IPS-15b (cell line): ENCODE results near the gene PHOSPHO2.
"Not testable (repeated sequence)": the region's sequence is repeated elsewhere in the genome, so short reads cannot be mapped to it uniquely, and the experiment has no call there.

Experiments
- H3K27me3 ChIP-seq: one replicate; pipeline ENCODE4 v1.6.1; 2013; ENCODE audit warnings: low read length; ENCODE audit not compliant: control insufficient read depth, insufficient read depth
- H3K36me3 ChIP-seq: one replicate; pipeline ENCODE4 v1.6.1; 2013; ENCODE audit warnings: low read length; ENCODE audit not compliant: control insufficient read depth, insufficient read depth
- H3K4me1 ChIP-seq: one replicate; pipeline ENCODE4 v1.6.1; 2013; ENCODE audit warnings: mild to moderate bottlenecking, low read length; ENCODE audit not compliant: control insufficient read depth, insufficient read depth
- H3K4me3 ChIP-seq: one replicate; pipeline ENCODE4 v1.5.1; 2013; ENCODE audit warnings: low read depth, low read length
- H3K9ac ChIP-seq: one replicate; pipeline ENCODE4 v1.6.1; 2013; ENCODE audit warnings: low read depth, mild to moderate bottlenecking, low read length
- H3K9me3 ChIP-seq: one replicate; pipeline ENCODE4 v1.6.1; 2013; ENCODE audit warnings: mild to moderate bottlenecking, low read length; ENCODE audit not compliant: control insufficient read depth, insufficient read depth

PHOSPHO2 gene

GRCh38 chr2:169684712-169685111, 9.6 kb upstream of the PHOSPHO2 start:
- H3K4me3 ChIP-seq, H3K36me3 ChIP-seq, H3K9ac ChIP-seq, H3K9me3 ChIP-seq, H3K4me1 ChIP-seq, H3K27me3 ChIP-seq: not testable (repeated sequence)

- H3K4me1 ChIP-seq, H3K36me3 ChIP-seq, H3K27me3 ChIP-seq, H3K9ac ChIP-seq, H3K9me3 ChIP-seq, H3K4me3 ChIP-seq: not testable (repeated sequence)
Measured at GRCh38 chr2:169686825-169687224, 7.4 kb upstream of the PHOSPHO2 start.

GRCh38 chr2:169687943-169688342, 6.3 kb upstream of the PHOSPHO2 start:
- not testable (repeated sequence) for H3K9ac ChIP-seq, H3K4me1 ChIP-seq, H3K36me3 ChIP-seq, H3K4me3 ChIP-seq, H3K27me3 ChIP-seq, H3K9me3 ChIP-seq

- Histone ChIP-seq H3K4me3 (no peak overlapping the region), H3K4me1 (peaks cover 5% of the 10 kb centered on the region), H3K36me3 (no peaks in the 10 kb centered on the region), H3K9me3 (no peaks in the 10 kb centered on the region), H3K27me3 (no peaks in the 10 kb centered on the region), H3K9ac (no peak overlapping the region)
Measured at GRCh38 chr2:169690958-169691357, 3.3 kb upstream of the PHOSPHO2 start.

GRCh38 chr2:169692718-169693117, 1.6 kb upstream of the PHOSPHO2 start:
- Histone ChIP-seq H3K9ac (no peak overlapping the region), H3K4me1 (peaks cover 5% of the 10 kb centered on the region), H3K36me3 (no peaks in the 10 kb centered on the region), H3K27me3 (no peaks in the 10 kb centered on the region), H3K4me3 (no peak overlapping the region), H3K9me3 (no peaks in the 10 kb centered on the region)

GRCh38 chr2:169693360-169693759, 909 bp upstream of the PHOSPHO2 start:
- H3K36me3 ChIP-seq = no peaks in the 10 kb centered on the region
- no peaks in the 10 kb centered on the region for H3K9me3 ChIP-seq
- peaks cover 5% of the 10 kb centered on the region for H3K4me1 ChIP-seq
- no peak overlapping the region for H3K9ac ChIP-seq
- H3K27me3 ChIP-seq = no peaks in the 10 kb centered on the region
- peak overlapping the region; percentile 84 for H3K4me3 ChIP-seq

- Histone ChIP-seq H3K9me3 (no peaks in the 10 kb centered on the region), H3K27me3 (no peaks in the 10 kb centered on the region), H3K36me3 (no peaks in the 10 kb centered on the region), H3K4me1 (peaks cover 5% of the 10 kb centered on the region), H3K4me3 (peak overlapping the region; percentile 84), H3K9ac (peak overlapping the region; percentile 37)
Measured at GRCh38 chr2:169694894-169695260, 608 bp downstream of the PHOSPHO2 start.

- Histone ChIP-seq H3K4me3 (no peak overlapping the region), H3K4me1 (peaks cover 5% of the 10 kb centered on the region), H3K27me3 (no peaks in the 10 kb centered on the region), H3K9me3 (no peaks in the 10 kb centered on the region), H3K9ac (no peak overlapping the region), H3K36me3 (no peaks in the 10 kb centered on the region)
Measured at GRCh38 chr2:169696381-169696780, 2.1 kb downstream of the PHOSPHO2 start.

GRCh38 chr2:169699173-169699572, 4.9 kb downstream of the PHOSPHO2 start:
- not testable (repeated sequence) for H3K36me3 ChIP-seq, H3K9me3 ChIP-seq, H3K27me3 ChIP-seq, H3K4me3 ChIP-seq, H3K4me1 ChIP-seq, H3K9ac ChIP-seq

GRCh38 chr2:169702996-169703395, 8.7 kb downstream of the PHOSPHO2 start:
- Histone ChIP-seq H3K27me3 (no peaks in the 10 kb centered on the region), H3K9me3 (no peaks in the 10 kb centered on the region), H3K4me3 (no peak overlapping the region), H3K4me1 (no peaks in the 10 kb centered on the region), H3K9ac (no peak overlapping the region), H3K36me3 (no peaks in the 10 kb centered on the region)

GRCh38 chr2:169704160-169704708, 10.0 kb downstream of the PHOSPHO2 start:
- Histone ChIP-seq H3K9me3 (no peaks in the 10 kb centered on the region), H3K4me1 (no peaks in the 10 kb centered on the region), H3K27me3 (no peaks in the 10 kb centered on the region), H3K36me3 (no peaks in the 10 kb centered on the region), H3K4me3 (no peak overlapping the region), H3K9ac (no peak overlapping the region)

GRCh38 chr2:169705927-169706326, 11.7 kb downstream of the PHOSPHO2 start:
- no peaks in the 10 kb centered on the region for H3K9me3 ChIP-seq
- H3K4me3 ChIP-seq = no peak overlapping the region
- no peak overlapping the region for H3K9ac ChIP-seq
- no peaks in the 10 kb centered on the region for H3K4me1 ChIP-seq
- no peaks in the 10 kb centered on the region for H3K27me3 ChIP-seq
- H3K36me3 ChIP-seq = no peaks in the 10 kb centered on the region

GRCh38 chr2:169707626-169708025, 13.4 kb downstream of the PHOSPHO2 start:
- no peaks in the 10 kb centered on the region for H3K27me3 ChIP-seq
- H3K9me3 ChIP-seq = no peaks in the 10 kb centered on the region
- H3K36me3 ChIP-seq = no peaks in the 10 kb centered on the region
- no peak overlapping the region for H3K9ac ChIP-seq
- no peaks in the 10 kb centered on the region for H3K4me1 ChIP-seq
- no peak overlapping the region for H3K4me3 ChIP-seq
